RWPE2 (cell line): ENCODE measurements around the gene MORC2.

Source experiments
- ATAC-seq: fragments of 200-7000 bp; cut with Tn5 transposase; 3 replicates; pipeline ENCODE4 v1.9.1; 2021; ENCODE audit warnings: low read depth
- DNase-seq: peaks from one replicate; pipeline ENCODE4 v3.0.0-alpha.2; 2020; ENCODE audit warnings: low spot score
- H3K27ac ChIP-seq: fragments of 450-650 bp; 2 replicates; pipeline ENCODE4 v1.5.1; 2017; ENCODE audit warnings: mild to moderate bottlenecking; ENCODE audit not compliant: poor library complexity, severe bottlenecking
- H3K27me3 ChIP-seq: fragments of 250-450 bp; sonication (Bioruptor Pico); 2 replicates; pipeline ENCODE4 v1.5.1; 2021; ENCODE audit warnings: mild to moderate bottlenecking, moderate library complexity; ENCODE audit not compliant: insufficient read depth, poor library complexity, severe bottlenecking
- H3K36me3 ChIP-seq: fragments of 250-450 bp; sonication (Bioruptor Pico); 2 replicates; pipeline ENCODE4 v1.5.1; 2020; ENCODE audit warnings: low read depth, mild to moderate bottlenecking, moderate library complexity
- H3K4me1 ChIP-seq: fragments of 250-450 bp; sonication (Bioruptor Pico); 2 replicates; pipeline ENCODE4 v1.5.1; 2021; ENCODE audit warnings: mild to moderate bottlenecking, moderate library complexity; ENCODE audit not compliant: insufficient read depth, poor library complexity, severe bottlenecking
- H3K4me3 ChIP-seq: fragments of 250-450 bp; sonication (Bioruptor Pico); 2 replicates; pipeline ENCODE4 v1.5.1; 2021; ENCODE audit warnings: mild to moderate bottlenecking, moderate library complexity; ENCODE audit not compliant: severe bottlenecking
- H3K9me3 ChIP-seq: fragments of 250-450 bp; sonication (Bioruptor Pico); 2 replicates; pipeline ENCODE4 v1.5.1; 2021; ENCODE audit warnings: mild to moderate bottlenecking, moderate library complexity; ENCODE audit not compliant: severe bottlenecking
- TF ChIP-seq, protein P1 (sequence below): fragments of 450-650 bp; IDR thresholded peaks from one replicate; pipeline ENCODE4 v1.5.1; 2017; ENCODE audit warnings: mild to moderate bottlenecking, moderate library complexity; ENCODE audit not compliant: poor library complexity, severe bottlenecking

MORC2 gene

DNA sequence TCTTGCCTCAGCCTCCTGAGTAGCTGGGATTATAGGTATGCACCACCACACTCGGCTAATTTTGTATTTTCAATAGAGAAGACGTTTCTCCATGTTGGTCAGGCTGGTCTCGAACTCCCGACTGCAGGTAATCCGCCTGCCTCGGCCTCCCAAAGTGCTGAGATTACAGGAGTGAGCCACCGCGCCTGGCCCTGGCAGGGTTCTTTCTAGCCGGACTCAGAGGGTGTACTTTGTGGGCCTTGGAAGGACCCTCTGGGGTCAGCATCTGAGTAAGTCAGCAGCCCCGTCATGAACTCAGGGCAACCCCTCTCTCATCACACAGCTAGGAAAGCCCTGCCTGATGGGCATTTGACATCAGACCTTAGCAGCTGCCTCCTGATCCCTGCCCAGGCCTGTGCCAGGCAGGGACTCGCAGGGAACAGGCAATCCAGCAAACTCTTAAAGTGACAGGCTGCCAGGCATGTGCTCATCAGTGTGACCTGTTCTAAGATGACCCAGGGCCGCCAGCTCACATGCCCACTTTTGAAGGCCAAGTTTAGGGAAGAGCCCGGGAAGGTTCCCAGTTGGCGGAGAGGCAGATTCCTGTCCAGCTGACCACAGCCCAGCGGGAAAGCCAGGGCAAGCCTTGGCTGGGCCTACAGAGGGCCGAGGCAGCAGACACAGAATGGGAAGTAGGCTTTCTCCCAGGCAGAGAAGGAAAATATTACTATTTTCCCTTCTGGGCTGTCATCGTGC is 92.9 kb downstream of the MORC2 start:
- Histone ChIP-seq H3K4me3 (no peak overlapping the region), H3K9me3 (no peaks in the 10 kb centered on the region), H3K4me1 (no peaks in the 10 kb centered on the region), H3K36me3 (peaks cover 26% of the 10 kb centered on the region), H3K27me3 (no peaks in the 10 kb centered on the region), H3K27ac (no peak overlapping the region)
- TF ChIP-seq, protein P1, sequence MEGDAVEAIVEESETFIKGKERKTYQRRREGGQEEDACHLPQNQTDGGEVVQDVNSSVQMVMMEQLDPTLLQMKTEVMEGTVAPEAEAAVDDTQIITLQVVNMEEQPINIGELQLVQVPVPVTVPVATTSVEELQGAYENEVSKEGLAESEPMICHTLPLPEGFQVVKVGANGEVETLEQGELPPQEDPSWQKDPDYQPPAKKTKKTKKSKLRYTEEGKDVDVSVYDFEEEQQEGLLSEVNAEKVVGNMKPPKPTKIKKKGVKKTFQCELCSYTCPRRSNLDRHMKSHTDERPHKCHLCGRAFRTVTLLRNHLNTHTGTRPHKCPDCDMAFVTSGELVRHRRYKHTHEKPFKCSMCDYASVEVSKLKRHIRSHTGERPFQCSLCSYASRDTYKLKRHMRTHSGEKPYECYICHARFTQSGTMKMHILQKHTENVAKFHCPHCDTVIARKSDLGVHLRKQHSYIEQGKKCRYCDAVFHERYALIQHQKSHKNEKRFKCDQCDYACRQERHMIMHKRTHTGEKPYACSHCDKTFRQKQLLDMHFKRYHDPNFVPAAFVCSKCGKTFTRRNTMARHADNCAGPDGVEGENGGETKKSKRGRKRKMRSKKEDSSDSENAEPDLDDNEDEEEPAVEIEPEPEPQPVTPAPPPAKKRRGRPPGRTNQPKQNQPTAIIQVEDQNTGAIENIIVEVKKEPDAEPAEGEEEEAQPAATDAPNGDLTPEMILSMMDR, result no peak
- no peak for DNase-seq
- no peak for ATAC-seq
